Panc1 (cell line): Measurements from ENCODE around the gene MAP1S.

Source experiments
- CTCF ChIP-seq: fragments of 450-650 bp; IDR thresholded peaks from 2 replicates; pipeline ENCODE4 v1.5.1; 2017; ENCODE audit warnings: mild to moderate bottlenecking
- SIN3A ChIP-seq: IDR thresholded peaks from 2 replicates; pipeline ENCODE4 v1.6.1; 2012; ENCODE audit warnings: low read depth, mild to moderate bottlenecking, low read length, moderate library complexity, borderline replicate concordance; ENCODE audit not compliant: insufficient read depth
- TF ChIP-seq, protein P1 (sequence below), 2 experiments: IDR thresholded peaks; 2 replicates each; pipeline ENCODE4 v1.6.1; 2011 to 2012; ENCODE audit warnings: low read depth in 2 of 2, control low read depth in 1 of 2, low read length in 1 of 2, mild to moderate bottlenecking in 1 of 2, moderate library complexity in 1 of 2; ENCODE audit not compliant: insufficient read depth in 1 of 2

DNA sequence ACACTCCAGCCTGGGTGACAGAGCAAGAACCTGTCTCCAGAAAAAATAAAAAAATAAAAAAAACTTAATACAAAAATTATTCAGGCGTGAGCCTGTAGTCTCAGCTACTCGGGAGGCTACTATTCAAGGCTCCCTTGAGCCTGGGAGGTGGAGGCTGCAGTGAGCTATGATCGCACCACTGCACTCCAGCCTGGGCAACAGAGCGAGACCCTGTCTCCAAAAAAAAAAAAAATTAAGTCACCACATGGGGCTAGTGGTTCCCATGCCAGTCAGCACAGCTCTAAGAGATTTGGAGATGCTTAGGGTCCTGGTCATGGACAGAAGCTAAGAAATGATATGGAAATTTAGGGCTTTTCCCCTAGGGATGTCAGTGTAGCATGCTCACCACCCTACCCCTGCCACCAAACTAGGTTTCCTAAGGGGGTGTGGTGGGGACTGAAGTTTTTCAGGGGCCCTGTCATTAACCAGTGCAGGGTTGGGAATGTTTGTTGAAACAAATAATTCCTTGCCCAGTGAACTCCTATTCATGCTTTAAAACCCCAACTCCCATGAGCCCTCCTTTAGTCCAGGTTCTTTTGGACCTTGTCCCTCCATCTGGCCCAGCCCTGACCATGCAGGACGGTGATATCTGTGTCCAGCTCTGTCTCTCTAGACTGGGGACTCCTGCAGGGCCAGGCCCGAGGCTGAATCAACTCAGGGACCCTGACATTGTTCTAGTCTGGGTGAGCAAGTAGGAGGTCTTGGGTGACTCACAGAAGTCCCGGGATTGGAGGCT is 33.8 kb downstream of the MAP1S start:
- TF ChIP-seq CTCF (no peak), SIN3A (no peak)
- TF ChIP-seq, protein P1, sequence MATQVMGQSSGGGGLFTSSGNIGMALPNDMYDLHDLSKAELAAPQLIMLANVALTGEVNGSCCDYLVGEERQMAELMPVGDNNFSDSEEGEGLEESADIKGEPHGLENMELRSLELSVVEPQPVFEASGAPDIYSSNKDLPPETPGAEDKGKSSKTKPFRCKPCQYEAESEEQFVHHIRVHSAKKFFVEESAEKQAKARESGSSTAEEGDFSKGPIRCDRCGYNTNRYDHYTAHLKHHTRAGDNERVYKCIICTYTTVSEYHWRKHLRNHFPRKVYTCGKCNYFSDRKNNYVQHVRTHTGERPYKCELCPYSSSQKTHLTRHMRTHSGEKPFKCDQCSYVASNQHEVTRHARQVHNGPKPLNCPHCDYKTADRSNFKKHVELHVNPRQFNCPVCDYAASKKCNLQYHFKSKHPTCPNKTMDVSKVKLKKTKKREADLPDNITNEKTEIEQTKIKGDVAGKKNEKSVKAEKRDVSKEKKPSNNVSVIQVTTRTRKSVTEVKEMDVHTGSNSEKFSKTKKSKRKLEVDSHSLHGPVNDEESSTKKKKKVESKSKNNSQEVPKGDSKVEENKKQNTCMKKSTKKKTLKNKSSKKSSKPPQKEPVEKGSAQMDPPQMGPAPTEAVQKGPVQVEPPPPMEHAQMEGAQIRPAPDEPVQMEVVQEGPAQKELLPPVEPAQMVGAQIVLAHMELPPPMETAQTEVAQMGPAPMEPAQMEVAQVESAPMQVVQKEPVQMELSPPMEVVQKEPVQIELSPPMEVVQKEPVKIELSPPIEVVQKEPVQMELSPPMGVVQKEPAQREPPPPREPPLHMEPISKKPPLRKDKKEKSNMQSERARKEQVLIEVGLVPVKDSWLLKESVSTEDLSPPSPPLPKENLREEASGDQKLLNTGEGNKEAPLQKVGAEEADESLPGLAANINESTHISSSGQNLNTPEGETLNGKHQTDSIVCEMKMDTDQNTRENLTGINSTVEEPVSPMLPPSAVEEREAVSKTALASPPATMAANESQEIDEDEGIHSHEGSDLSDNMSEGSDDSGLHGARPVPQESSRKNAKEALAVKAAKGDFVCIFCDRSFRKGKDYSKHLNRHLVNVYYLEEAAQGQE (IDR thresholded peaks at IDR 0.05; ENCODE audit: insufficient read depth in 1 of 2, low read depth in 2 of 2, low read length in 1 of 2): no peak
